ENCODE data around the gene FBXO40. TPM values are rescaled to one million over a fixed set of nuclear protein-coding genes. Genes with fewer than 3 reads are reported as not detected.
A peak's percentile ranks its signal among the peaks of the same experiment; 100 is the strongest.

Gene FBXO40
- total and polyA plus RNA-seq, 9 of the 15 experiments (the other 6 are each of a cell fraction or from before 2014, with no cell fraction given) = 0.01 to 0.05 (median 0.04) TPM; not detected in 3

- TF ChIP-seq IRF9 (tag; IDR thresholded peaks at IDR 0.05) (no peak), TOE1 (IDR thresholded peaks at IDR 0.05; ENCODE audit: borderline replicate concordance) (no peak), TOE1 (CRISPR knock-in tag; IDR thresholded peaks at IDR 0.05; ENCODE audit: borderline replicate concordance, low read depth) (no peak), KAT2B (IDR thresholded peaks at IDR 0.05; ENCODE audit: low read depth, low read length) (no peak), RBM14 (IDR thresholded peaks at IDR 0.05; ENCODE audit: borderline replicate concordance, insufficient read depth, low read depth, low read length) (no peak), THRA (IDR thresholded peaks at IDR 0.05) (no peak), ZNF696 (CRISPR knock-in tag; conservative IDR thresholded peaks at IDR 0.05) (no peak), ZNF518B (CRISPR knock-in tag; IDR thresholded peaks at IDR 0.05) (no peak), ZNF197 (CRISPR knock-in tag; IDR thresholded peaks at IDR 0.05; ENCODE audit: low read depth) (no peak), POLR2AphosphoS2 (IDR thresholded peaks at IDR 0.05; ENCODE audit: low read length) (no peak), MIER1 (IDR thresholded peaks at IDR 0.05; ENCODE audit: low read depth) (no peak), NR2C1 (IDR thresholded peaks at IDR 0.05) (0 out of 2 replicates have a peak, but pooled peaks have one; percentile 21), NR2C1 (tag; IDR thresholded peaks at IDR 0.05) (no peak), PCBP1 (IDR thresholded peaks at IDR 0.05; ENCODE audit: low read depth, low read length, poor library complexity, severe bottlenecking) (no peak), ZNF75A (CRISPR knock-in tag; IDR thresholded peaks at IDR 0.05) (no peak), CBFB (CRISPR knock-in tag; IDR thresholded peaks at IDR 0.05) (no peak), ZC3H11A (IDR thresholded peaks at IDR 0.05; ENCODE audit: low read depth, low read length) (no peak), ZNF232 (CRISPR knock-in tag; IDR thresholded peaks at IDR 0.05) (no peak), ZNF699 (CRISPR knock-in tag; IDR thresholded peaks at IDR 0.05; ENCODE audit: insufficient replicate concordance) (no peak), E2F6 (IDR thresholded peaks at IDR 0.05; ENCODE audit: borderline replicate concordance in 1 of 2, extremely low read depth in 1 of 2, insufficient read depth in 1 of 2, insufficient read length in 1 of 2, low read depth in 1 of 2, low read length in 1 of 2, poor library complexity in 1 of 2, severe bottlenecking in 1 of 2) (peak in 1 of 2 experiments; percentile 21)
Measured at GRCh38 chr3:121545574-121546455, 47.4 kb upstream of the FBXO40 start, which contains the start of gene POLQ (continued).
